GM18526 (cell line): ENCODE results near the gene NPIPB6.

Experiments used
- POLR2A ChIP-seq: IDR thresholded peaks from 3 replicates; pipeline ENCODE4 v1.6.1; 2011; ENCODE audit not compliant: insufficient read length; ENCODE audit errors: extremely low read depth

The NPIPB6 gene

GRCh38 chr16:28312327-28312726 lies 51.0 kb downstream of the NPIPB6 start:
- no peak for TF ChIP-seq POLR2A

GRCh38 chr16:28311913-28312312 lies 51.4 kb downstream of the NPIPB6 start:
- no peak for TF ChIP-seq POLR2A

DNA sequence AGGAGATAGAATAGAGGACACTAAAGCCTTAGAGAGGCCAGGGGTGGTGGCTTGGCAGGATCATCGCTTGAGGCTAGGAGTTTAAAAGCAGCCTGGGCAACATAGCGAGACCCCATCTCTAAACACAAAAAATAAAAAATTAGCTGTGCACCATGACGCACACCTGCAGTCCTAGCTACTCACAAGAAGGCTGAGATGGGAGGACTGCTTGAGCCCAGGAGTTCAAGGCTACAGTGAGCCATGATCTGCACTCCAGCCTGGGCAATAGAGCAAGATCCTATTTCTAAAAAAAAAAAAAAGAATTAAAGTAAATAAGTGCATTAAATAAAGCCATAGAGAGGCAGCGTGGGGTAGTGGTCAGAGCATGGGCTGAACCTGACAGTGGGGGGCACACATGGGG lies 51.9 kb downstream of the NPIPB6 start:
- no peak for TF ChIP-seq POLR2A

DNA sequence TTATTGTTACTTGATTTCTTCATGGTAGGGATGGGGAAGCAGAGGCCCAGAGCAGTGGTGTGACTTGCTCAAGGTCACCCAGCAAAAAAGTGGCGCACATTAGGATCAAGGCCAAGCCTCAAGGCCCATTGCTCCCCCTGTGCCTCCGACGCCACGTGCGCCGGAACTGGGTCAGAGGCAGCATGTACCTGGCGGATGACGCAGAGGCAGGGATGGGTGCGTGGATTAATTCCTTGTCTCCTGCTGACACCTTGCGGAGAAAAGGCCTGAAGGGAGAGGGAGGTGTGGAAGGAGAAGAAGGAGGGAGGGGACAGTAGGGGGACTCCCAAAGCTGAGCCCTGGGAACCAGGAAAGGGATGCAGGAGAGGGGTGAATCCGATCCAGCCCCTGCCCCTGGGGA lies 52.5 kb downstream of the NPIPB6 start:
- no peak for TF ChIP-seq POLR2A

GRCh38 chr16:28309811-28310311 lies 53.4 kb downstream of the NPIPB6 start:
- no peak for TF ChIP-seq POLR2A

DNA sequence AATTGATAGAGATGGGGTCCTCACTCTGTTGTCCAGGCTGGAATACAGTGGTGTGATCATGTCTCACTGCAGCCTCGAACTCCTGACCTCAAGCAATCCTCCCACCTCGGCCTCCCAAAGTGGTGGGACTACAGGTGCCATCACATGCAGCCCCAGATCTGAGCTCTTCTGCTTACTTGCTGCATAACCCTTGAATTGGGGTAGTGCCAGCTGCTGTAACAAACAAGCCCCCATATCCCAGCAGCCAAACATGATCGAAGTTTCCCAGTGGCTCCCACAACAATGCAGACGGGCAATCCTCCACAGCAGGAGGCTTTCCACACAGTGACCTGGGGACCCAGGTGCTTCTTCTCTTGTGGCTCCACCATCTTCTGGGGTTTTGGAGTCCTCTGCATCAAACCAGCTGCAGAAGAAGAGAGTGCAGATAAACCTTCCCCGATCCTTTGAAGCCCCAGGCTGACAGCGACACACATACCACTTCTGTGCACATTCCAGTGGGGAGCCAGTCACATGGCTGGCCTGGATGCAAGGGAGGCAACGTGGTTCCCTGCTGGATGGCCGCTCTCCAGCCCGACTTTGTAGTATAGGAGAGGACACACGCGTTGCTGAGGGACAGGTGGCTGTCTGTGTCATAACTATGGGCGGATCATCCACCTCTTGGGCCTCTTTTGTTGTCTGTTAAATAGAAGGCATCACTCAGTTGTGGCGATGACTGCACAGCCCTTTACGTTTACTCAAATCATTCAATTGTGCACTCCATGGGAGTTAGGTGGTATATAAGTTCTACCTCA lies 54.3 kb downstream of the NPIPB6 start:
- no peak for TF ChIP-seq POLR2A

DNA sequence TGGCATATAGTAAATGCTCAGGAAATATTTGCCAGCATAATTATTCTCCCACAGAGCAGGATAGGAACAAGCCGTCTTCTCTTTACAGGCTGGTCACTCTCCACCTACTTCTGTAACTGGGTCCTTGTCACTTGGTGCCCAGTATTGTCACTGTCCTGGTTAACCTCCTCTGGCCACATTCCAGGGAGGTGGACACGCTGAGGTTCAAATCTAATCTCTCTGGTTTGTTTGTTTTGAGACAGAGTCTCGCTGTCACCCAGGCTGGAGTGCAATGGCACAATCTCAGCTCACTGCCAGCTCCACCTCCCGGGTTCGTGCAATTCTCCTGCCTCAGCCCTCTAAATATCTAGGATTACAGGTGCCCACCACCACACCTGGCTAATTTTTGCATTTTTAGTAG lies 55.4 kb downstream of the NPIPB6 start:
- TF ChIP-seq POLR2A = no peak

GRCh38 chr16:28304214-28304613 lies 59.1 kb downstream of the NPIPB6 start:
- TF ChIP-seq POLR2A = no peak

DNA sequence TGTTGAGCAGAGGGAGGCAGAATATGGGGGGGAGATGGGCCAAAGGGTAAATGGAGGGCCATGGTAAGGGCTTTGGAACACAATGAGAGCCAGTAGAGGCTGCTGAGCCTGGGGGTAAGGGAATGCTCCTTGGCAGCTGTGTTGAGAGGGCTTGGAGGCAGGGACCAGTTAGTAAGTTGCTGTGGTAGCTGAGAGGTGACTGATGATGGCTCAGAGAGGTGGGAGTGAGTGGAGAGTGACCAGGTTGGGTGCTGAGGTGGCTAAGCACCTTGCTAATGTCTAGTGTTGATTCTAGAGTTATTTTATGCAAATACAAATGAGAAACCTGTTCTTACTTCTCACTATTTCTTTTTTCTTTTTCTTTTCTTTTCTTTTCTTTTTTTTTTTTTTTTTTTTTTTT lies 60.2 kb downstream of the NPIPB6 start:
- TF ChIP-seq POLR2A = no peak

DNA sequence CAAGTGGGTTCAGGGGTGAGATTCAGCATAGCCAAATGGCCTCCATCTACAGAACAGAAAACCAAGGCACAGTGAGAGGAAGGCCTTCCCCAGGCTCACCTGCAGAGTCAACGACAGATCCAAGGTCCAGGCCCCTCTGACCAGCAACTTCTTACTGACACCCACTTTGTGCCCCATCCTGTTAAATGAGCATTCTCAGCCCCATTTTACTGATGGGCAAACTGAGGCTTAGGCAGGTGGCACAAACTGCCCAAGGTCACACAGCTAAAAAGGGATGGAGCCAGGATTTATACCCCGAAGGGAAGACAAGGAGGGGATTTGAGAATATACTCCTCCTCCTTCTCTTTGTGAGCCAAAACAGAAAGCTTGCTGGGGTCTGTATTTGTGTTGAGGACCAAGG lies 61.7 kb downstream of the NPIPB6 start:
- no peak for TF ChIP-seq POLR2A

DNA sequence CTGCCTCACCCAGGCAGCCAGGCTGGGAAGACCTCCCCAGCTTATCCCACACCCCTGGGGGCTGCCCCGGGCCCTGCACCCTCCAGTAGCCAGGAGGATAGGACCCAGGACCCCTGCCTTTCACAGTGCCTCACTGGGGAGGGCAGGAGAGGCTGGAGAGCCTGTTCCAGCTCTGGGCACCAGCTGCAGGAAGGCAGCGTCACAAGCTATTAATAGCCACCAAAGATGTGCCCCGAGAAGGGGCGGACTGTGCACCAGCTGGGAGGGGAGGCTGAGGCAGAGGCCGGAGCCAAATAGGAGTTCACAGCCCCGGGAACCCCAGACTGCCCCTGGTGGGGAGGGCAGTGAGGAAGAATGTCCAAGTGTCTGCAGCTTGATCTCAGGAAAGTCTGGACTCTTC lies 62.2 kb downstream of the NPIPB6 start:
- no peak for TF ChIP-seq POLR2A

GRCh38 chr16:28300327-28300726 lies 63.0 kb downstream of the NPIPB6 start:
- no peak for TF ChIP-seq POLR2A

- TF ChIP-seq POLR2A = no peak
Observed at GRCh38 chr16:28298511-28298878, 64.8 kb downstream of the NPIPB6 start.

DNA sequence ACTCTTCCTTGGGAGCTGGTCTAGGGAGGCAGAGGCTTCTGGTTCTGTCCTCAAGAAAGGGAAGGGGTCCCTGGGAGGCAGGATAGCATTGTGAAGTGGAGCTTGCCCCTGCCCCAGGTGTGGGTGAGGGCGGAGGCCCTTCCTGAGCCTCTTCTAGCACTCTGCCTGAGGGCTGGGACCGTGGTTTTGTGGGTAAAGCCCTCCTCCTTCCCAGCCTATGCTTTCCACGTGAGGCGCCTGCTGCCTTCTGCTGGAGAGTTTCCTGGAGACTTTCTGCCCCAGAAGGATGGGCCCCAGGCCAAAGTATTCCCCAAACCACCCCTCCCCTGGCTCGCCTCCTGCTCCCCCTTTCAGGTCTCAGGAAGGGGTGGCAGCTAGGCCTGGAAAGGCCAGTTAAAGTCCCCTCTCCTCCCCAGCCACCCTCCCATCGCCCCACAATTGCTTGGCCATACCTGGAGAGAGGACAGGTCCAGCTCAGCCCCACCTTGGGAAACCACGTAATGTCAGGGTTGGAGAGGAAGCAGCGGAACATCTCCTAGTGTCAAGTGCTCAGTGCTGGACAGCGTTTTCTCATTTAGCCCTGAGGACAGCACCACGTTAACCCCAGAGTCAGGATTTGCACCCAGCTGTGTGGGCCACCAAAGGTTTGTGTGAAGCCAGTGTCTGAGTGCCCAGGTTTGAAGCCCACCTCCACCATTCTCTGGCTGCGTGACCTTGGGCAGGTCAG lies 65.4 kb downstream of the NPIPB6 start:
- no peak for TF ChIP-seq POLR2A

- no peak for TF ChIP-seq POLR2A
Observed at GRCh38 chr16:28297308-28297707, 66.0 kb downstream of the NPIPB6 start.

DNA sequence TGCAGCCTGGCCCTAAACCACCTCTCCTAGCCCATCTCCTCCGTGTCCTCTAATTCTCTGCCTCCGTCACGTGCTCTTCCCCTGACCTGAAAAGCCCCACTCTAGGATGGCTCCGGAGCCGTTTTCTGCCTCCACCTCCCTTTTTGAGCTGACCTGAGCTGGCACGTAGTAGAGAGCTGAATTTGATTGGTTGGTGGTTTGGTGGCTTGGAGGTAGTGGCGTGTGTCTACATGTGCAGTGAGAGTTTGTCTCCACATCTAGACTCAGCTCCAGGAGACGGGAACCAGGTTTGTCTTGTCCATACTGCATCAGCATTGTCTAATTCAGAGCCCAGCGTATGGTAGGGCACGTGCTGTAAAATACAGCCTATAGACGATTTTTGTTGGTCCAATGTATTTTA lies 68.0 kb downstream of the NPIPB6 start:
- no peak for TF ChIP-seq POLR2A

- no peak for TF ChIP-seq POLR2A
Observed at GRCh38 chr16:28294201-28294600, 69.1 kb downstream of the NPIPB6 start.

GRCh38 chr16:28293601-28293960 lies 69.7 kb downstream of the NPIPB6 start:
- TF ChIP-seq POLR2A = no peak
